Cardiac muscle cell (in vitro differentiated cells and primary cell): ENCODE results near the gene NF1. TPM values are rescaled to one million over a fixed set of nuclear protein-coding genes. Genes with fewer than 3 reads are reported as not detected.
"Not testable (repeated sequence)": the region's sequence is repeated elsewhere in the genome, so short reads cannot be mapped to it uniquely, and the experiment has no call there.

Experiments used
- DNase-seq, 2 donors: peaks; one replicate each; pipeline versions ENCODE4 v3.0.0 to v3.0.0-alpha.2; 2010 to 2017; ENCODE audit warnings: low read depth in 1 of 2, low spot score in 1 of 2
- H3K27ac ChIP-seq: fragments of 200-600 bp; sonication (generic); 2 replicates; pipeline ENCODE4 v1.5.1; 2016
- H3K27me3 ChIP-seq: fragments of 200-600 bp; sonication (generic); 2 replicates; pipeline ENCODE4 v1.6.0; 2016; ENCODE audit warnings: control low read depth
- H3K36me3 ChIP-seq: fragments of 200-600 bp; sonication (generic); 2 replicates; pipeline ENCODE4 v1.5.1; 2016; ENCODE audit warnings: control low read depth
- H3K4me1 ChIP-seq: fragments of 200-600 bp; sonication (generic); 2 replicates; pipeline ENCODE4 v1.8.1; 2017; ENCODE audit warnings: low read depth, mild to moderate bottlenecking, mixed run types
- H3K4me3 ChIP-seq: fragments of 200-600 bp; sonication (generic); 2 replicates; pipeline ENCODE4 v1.5.1; 2016; ENCODE audit warnings: mild to moderate bottlenecking
- H3K9me3 ChIP-seq: fragments of 200-600 bp; sonication (generic); 2 replicates; pipeline ENCODE4 v1.5.1; 2017; ENCODE audit warnings: low read depth, mild to moderate bottlenecking, control low read depth
- polyA plus RNA-seq: library from polyadenylated mRNA; unstranded; fragments of >200 nt; fragmentation: Nextera tagmentation; extraction: Ambion mirVana; gene quantifications from 2 replicates; pipeline ENCODE4 v1.2.1, GENCODE V29; 2016
- total RNA-seq: library from RNA; depleted of rRNA; stranded (reverse); fragments of >200 nt; gene quantifications from 2 replicates; pipeline ENCODE4 v1.2.3, GENCODE V29; 2016
- TF ChIP-seq, protein P1 (sequence below): IDR thresholded peaks from 2 replicates; pipeline ENCODE4 v1.5.1; 2012; ENCODE audit warnings: low read depth, mild to moderate bottlenecking, low read length

Gene NF1
- total and polyA plus RNA-seq, 2 experiments from 2014 or later: 17.7 to 32.9 TPM

GRCh38 chr17:31105991-31106390 lies 11.2 kb downstream of the NF1 start:
- TF ChIP-seq, protein P1, sequence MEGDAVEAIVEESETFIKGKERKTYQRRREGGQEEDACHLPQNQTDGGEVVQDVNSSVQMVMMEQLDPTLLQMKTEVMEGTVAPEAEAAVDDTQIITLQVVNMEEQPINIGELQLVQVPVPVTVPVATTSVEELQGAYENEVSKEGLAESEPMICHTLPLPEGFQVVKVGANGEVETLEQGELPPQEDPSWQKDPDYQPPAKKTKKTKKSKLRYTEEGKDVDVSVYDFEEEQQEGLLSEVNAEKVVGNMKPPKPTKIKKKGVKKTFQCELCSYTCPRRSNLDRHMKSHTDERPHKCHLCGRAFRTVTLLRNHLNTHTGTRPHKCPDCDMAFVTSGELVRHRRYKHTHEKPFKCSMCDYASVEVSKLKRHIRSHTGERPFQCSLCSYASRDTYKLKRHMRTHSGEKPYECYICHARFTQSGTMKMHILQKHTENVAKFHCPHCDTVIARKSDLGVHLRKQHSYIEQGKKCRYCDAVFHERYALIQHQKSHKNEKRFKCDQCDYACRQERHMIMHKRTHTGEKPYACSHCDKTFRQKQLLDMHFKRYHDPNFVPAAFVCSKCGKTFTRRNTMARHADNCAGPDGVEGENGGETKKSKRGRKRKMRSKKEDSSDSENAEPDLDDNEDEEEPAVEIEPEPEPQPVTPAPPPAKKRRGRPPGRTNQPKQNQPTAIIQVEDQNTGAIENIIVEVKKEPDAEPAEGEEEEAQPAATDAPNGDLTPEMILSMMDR: no peak
- no peak for DNase-seq
- H3K9me3 ChIP-seq: no peaks in the 10 kb centered on the region
- no peaks in the 10 kb centered on the region for H3K27me3 ChIP-seq
- H3K4me3 ChIP-seq: no peak overlapping the region
- no peaks in the 10 kb centered on the region for H3K36me3 ChIP-seq
- peaks cover 14% of the 10 kb centered on the region for H3K4me1 ChIP-seq
- H3K27ac ChIP-seq: no peak overlapping the region

- no peak overlapping the region for H3K27ac ChIP-seq
- H3K27me3 ChIP-seq: no peaks in the 10 kb centered on the region
- H3K9me3 ChIP-seq: no peaks in the 10 kb centered on the region
- no peaks in the 10 kb centered on the region for H3K36me3 ChIP-seq
- no peak for DNase-seq
- H3K4me3 ChIP-seq: no peak overlapping the region
- TF ChIP-seq, protein P1: no peak
- H3K4me1 ChIP-seq: peaks cover 18% of the 10 kb centered on the region
Measured at GRCh38 chr17:31111183-31111582, 16.4 kb downstream of the NF1 start.

GRCh38 chr17:31112001-31112661 lies 17.4 kb downstream of the NF1 start:
- TF ChIP-seq, protein P1: no peak

DNA sequence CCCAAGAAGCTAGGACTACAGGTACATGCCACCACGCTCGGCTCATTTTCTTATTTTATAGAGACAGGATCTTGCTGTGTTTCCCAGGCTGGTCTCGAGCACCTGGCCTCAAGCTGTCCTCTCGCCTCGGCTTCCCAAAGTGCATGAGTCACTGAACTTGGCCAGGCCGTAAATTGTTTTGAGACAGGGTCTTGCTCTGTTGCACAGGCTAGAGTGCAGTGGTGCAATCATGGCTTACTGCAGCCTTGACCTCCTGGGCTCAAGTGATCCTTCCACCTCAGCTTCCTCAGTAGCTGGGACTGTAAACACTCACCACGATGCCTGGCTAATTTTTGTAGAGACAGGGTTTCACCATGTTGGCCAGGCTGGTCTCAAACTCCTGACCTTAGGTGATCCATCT lies 18.6 kb downstream of the NF1 start:
- H3K27me3 ChIP-seq, H3K36me3 ChIP-seq, H3K4me3 ChIP-seq, H3K9me3 ChIP-seq, H3K27ac ChIP-seq: not testable (repeated sequence)
- peaks cover 18% of the 10 kb centered on the region for H3K4me1 ChIP-seq
- peak in 1 of 2 donors; percentile 49 for DNase-seq

More at GRCh38 chr17:31112001-31112661, 17.4 kb downstream of the NF1 start:
- Histone ChIP-seq H3K27me3 (no peaks in the 10 kb centered on the region), H3K36me3 (no peaks in the 10 kb centered on the region), H3K9me3 (no peaks in the 10 kb centered on the region), H3K4me3 (no peak overlapping the region), H3K4me1 (peaks cover 18% of the 10 kb centered on the region), H3K27ac (no peak overlapping the region)
- no peak for DNase-seq

DNA sequence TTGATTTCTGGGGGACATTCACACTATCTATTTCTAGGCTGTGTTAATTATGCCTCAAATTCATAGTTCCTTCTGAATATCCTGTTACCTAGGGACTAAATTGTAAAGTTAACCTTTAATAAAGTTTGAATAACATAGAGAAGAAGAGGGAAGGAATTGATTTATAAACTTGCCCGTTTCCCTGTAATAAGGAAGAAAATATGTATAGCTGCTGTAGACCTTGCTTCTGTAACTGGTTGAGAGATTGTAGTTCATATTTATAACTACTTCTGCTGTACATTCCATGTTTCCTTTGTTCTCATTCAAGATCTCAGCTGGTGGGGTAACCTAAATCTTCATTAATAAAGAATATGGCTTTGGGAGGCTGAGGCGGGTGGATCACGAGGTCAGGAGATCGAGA lies 19.2 kb downstream of the NF1 start:
- no peaks in the 10 kb centered on the region for H3K36me3 ChIP-seq
- DNase-seq: no peak
- peaks cover 18% of the 10 kb centered on the region for H3K4me1 ChIP-seq
- H3K27me3 ChIP-seq: no peaks in the 10 kb centered on the region
- no peaks in the 10 kb centered on the region for H3K9me3 ChIP-seq
- H3K27ac ChIP-seq: no peak overlapping the region
- TF ChIP-seq, protein P1: no peak
- H3K4me3 ChIP-seq: no peak overlapping the region

DNA sequence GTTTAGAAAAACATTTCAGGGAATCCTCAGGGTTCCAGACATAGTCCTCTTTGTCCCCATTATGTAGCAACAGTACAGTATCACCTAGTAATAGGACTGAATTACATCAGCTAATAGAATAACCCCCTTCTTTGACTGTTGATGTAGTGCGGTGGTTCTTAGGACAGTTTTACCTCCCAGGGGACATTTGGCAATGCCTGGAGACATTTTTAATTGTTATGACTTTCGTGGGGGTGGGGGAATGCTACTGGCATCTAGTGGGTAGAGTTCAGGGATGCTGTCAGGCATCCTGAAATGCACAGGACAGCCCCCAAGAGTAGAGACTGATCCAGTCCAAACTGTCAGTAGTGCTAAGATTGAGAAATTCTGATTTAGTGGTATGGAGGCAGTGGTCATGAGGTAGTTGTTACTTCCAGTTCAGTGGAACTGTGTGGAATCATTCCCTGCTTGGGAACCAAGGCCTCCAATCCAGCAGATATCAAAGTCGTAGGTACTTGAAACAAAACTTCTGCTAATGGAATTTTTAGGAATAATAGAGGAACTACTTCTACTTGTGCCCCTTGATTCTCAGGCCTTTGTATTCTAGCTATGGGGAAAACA lies 20.3 kb downstream of the NF1 start:
- Histone ChIP-seq H3K36me3 (no peaks in the 10 kb centered on the region), H3K4me1 (peaks cover 13% of the 10 kb centered on the region), H3K27me3 (no peaks in the 10 kb centered on the region), H3K27ac (no peak overlapping the region), H3K9me3 (no peaks in the 10 kb centered on the region), H3K4me3 (no peak overlapping the region)
- DNase-seq: no peak
- TF ChIP-seq, protein P1: no peak
